DMS53 treated with DMSO at 0.1 percent for 48 hours (cell line): ENCODE measurements around the gene VOPP1.
"Not testable (repeated sequence)": the region's sequence is repeated elsewhere in the genome, so short reads cannot be mapped to it uniquely, and the experiment has no call there.

Experiments used
- DNase-seq: peaks from one replicate; lab custom pipeline; 2025; ENCODE audit not compliant: unreplicated experiment; lab: John Stamatoyannopoulos, UW

VOPP1 gene

DNA sequence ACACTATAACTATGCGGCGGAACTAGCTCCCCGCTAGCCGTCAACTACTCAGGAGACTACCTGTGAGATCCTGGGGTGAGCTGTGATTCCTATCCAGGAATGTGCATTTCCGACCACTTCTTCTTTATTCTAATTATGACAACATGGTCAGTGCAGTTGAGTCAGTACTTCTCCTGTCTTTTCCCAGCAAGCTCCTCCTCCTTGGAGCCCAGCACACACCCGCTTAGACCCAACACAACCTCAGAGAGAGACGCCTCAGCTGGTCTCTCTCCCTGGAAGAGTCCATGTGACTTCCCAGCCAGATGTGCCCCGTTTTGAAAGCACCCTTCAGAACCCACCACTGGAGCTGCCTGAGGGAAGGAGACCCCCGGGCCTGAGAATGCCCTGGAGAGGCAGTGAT, 100.7 kb downstream of the VOPP1 start:
- not testable (repeated sequence) for DNase-seq

DNA sequence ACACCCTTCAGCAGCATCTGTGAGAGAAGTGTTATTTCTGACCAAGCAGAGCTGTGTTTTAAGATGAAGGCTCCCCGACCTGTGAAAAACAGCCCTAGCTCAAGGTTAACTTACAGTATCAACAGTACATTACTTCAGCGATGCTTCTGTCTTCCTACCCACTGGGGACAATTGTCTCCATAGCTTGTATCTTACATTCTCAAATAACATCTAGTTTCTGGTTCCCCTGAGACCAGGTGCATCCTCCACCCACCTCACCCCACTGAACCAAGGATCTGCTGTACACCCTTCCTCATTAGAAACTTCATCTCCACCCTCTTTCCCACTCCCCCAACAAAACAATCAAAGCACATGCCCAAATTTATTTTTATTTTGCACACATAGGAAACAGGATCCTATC, 102.0 kb downstream of the VOPP1 start:
- DNase-seq, result no peak

DNA sequence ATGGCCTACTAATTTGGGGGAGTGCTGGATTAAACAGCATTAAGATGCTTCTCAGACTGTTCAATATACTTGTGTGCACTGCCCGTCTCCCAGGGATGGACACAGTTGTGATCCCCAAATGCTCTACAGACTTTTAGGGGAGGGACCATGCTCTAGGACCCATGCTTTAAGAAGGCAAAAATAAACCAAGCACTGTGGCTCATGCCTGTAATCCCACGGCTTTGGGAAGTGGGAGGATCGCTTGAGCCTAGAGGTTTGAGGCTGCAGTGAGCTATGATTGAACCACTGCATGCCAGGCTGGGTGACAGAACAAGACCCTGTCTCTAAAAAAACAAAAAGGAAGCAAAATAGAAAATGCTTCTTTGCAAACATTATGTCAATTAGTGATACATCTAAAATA, 102.6 kb downstream of the VOPP1 start:
- DNase-seq, result no peak

DNA sequence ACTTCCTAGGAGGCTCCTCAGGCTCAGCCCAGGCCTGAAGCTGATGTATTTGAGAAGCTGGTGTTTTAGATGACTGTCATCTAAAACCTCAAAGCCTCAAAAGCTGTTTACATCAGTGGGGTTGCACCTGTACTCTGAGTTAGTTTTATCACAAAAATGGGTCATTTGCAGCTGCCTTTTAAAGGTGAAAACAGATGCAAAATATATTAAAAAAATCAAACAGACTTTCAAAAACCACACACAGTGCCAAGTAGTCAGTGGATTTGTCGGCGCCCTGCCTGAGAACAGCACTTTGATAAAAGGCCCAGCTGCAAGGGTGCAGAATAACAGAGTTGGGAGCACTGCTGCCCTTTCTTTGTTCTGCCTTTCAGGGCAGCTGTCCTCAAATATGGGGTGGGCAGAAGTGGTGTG, 103.0 kb downstream of the VOPP1 start:
- DNase-seq, result no peak

DNA sequence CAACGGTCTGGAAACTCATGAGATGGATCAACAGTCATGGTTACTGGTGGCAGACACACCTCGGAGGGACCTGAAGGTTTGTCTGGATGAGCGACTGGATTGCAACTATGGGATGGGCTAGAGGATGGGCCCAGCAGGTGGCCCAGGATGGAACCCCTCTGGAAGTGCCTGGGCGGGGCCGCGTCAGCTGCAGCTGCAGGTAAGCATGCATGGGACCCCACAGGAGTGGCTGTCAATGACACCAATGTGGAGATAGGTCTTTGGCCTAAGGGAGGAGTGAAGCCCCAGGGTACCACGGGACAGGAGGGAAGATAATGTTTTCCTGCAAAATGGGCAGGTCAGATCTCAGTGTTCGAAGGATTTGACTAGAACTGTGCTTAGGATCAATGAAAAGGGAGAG, 103.8 kb downstream of the VOPP1 start:
- DNase-seq, result no peak

DNA sequence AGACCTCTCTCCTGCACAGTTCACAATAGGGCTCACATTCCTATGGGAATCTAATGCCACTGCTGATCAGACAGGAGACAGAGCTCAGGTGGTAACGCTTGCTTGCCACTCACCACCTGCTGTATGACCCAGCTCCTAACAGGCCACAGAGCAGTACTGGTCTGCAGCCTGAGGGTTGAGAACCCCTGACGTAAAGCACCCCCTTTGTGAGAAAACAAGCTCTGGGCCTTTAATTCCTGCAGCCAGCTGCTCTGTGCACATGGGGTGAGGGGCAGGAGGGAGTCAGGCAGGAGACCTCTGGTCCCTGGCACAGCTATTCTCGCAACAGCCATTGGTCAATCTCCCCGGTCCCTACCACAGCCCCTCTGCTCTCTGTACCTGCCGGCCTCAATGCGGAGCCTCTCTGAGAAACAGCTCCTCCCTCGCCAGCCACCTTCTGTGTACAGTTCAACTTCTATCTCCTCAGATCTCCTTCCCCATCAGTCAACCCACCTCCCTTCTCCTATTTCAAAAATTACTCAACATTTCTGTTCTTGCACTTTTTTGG, 105.2 kb downstream of the VOPP1 start:
- no peak for DNase-seq

DNA sequence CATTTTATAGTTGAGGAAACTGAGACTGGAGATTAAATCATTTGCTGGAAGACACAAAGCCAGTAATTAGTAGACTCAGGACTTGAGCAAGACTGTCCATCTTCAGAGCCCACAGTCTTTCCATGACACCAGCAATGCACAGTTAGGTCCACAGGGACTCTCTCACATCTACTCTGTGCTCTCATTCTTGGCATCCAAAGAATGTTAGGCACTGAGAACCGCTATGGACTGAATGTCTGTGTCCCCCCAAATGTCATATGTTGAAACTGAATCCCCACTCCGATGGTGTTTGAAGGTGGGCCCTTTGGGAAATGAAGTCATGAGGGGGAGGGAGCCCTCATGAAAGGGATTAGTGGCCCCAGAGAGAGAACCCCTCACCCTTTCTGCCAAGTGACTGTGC, 106.6 kb downstream of the VOPP1 start:
- DNase-seq, result no peak

DNA sequence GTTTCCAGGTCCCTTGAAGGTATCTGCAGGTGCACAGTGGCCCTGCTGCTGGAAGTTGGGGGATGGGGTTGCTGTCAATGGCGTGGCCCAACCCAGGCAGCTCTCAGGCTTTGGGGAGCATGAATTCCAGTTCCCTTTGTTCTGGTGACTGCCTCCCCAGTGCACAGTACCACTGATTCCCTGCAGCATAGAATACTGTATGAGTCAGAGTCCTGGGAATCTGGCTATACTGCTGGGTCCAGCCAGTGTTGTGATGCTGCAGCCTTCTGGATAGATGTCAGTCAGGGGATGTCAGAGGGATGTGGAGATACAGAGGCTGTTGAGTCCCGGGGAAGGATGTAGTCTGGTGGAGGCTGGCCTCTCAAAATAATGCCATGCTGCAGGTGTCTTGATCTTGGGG, 107.9 kb downstream of the VOPP1 start:
- DNase-seq, result no peak

DNA sequence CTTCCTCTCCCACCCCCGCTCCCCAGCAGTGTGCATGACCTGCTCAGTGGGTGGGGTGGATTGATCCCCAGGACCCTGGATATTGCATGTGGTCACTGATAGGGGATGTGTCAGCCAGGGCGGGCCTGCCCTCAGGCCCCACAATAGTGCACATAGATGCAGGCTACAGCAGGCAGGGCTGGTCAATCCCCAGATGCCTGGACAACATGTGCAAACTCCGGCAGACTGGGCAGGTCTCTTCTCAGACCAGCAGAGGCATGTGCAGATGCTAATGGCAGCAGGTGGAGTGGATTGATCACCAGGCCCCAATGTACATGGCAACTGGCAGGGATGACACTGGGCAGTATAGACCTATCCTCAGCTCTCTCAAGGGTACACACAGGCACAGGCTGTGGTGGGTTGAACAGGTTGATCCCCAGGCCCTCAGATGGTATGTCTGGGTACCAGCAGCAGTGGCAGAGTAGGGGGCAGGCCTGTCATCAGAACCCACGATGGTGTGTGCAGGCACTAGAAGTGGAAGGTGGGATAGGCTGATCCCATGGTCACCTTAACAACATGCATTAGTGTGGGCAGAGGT, 108.5 kb downstream of the VOPP1 start:
- no peak for DNase-seq

DNA sequence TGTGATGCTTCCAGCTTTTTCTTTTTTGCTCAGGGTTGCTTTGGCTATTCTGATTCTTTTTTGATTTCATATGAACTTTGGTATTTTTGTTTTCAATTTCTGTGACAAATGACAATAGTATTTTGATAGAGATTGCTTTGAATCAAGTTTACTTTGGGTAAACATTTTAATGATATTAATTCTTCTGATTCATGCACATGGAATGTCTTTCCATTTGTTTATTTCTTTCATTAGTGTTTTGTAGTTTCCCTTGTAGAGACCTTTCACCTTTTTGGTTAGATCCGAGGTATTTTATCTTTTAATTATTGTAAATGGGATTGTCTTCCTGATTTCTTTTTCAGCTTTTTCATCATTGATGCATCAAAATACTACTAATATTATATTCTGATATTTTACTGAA, 114.0 kb downstream of the VOPP1 start:
- no peak for DNase-seq

DNA sequence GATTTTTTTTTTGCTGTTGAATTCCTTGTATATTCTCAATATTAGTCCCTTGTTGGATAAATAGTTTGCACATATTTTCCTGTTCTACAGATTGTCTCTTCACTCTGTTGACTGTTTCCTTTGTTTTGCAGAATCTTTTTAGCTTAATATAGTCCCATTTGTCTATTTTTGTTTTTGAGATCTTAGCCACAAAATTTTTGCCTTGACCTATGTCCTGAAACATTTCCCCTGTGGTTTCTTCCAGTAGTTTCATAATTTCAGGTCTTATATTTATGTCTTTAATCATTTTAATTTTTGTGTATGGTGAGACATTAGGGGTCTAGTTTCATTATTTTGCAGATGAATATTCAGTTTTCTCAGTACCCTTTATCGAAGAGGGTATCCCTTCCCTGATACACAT, 114.5 kb downstream of the VOPP1 start:
- DNase-seq, result no peak

DNA sequence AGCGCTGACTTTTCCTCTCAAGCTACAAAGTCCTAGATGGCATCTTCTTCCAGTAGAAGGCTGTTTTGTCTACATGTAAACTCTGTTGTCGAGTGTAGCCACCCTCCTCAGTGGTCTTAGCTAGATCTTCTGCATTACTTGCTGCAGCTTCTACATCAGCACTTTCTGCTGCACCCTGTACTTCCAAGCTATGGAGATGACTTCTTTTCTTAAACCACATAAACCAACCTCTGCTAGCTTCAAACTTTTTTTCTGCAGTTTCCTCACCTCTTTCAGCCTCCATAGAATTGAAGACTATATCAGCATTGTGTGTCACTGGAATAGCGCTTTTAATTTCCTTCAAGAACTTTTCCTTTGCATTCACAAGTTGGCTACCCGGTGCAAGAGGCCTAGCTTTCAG, 119.3 kb downstream of the VOPP1 start:
- DNase-seq, result no peak

DNA sequence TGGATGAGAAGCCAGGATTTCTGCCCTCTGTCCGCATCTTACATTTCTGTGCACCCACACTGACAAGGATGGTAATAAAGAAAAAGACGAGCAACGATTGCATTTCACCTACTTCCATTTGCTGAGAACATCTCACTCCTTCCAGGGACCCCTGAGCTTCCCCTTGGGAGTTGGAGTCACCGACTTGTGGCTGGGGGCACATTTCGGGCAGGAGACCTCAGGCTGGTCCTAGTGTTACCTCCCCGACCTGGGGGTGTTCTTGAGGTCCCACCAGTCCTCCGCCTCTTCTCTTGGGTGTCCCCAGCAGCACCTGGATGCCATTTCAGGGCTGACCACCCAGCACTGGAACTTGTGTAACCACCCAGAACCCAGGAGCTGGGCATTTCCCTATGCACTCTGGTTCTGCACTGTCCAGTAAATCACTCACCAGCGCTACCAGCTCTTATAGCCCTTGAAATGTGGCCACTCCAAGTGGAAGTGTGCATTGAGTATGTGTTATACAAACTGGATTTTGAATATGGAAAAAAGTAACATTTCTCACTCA, 122.2 kb downstream of the VOPP1 start:
- no peak for DNase-seq

DNA sequence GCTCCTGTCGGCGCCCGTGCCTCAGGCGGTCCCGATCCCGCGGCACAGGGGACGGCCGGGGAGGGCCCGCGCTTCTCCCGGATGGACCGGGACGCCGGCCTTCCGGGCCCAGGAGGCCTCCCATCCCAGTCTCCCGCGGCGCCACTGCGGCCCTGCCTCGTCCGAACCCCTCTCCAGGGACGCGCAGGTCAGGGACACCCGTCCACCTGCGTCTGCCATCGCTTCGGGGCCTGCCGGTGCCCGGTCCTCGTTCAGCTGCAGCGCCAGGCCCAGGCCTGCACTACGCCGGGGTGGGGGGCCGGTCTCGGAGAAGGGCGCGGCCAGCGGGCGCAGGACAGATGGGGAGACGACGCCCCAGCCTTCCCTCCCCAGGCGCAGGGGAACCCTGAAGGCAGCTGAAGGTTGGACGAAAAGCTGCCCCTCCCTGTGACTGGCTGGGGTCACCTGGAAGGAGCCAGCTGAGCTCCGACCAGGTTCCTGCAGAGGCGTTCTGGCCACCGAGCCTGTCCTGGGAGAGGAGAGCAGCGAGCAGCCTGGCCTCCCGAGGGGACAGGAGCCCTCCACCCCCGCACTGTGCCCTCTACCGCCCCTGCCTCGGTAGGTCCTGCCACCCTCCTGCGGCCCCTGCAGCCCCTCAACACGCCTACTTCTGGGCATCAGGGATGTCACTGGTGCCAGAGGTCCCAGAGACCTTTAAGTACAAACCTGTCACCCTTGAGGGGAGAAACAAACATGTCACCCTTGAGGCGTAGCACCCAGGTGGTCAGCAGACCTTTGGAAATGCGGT, 122.9 kb downstream of the VOPP1 start:
- no peak for DNase-seq

DNA sequence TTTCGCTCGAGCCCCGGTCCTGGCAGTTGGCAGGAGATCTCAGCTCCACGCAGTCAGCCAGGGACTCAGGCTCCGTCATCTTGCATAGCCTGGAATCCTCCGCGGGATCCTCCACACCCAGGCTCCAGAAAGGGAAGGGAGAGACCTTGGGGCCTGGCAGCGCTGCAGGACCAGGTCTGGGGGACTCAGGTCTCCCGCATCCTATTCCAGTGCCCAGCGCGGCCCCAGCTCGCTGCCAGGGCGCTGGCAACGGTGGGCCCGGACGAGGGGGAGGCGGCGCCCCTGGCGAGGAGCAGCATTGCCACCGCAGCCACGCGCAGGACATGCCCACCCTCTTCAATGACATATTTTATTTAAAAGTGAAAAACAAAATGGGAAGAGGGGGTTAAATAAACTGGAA, 123.8 kb downstream of the VOPP1 start:
- no peak for DNase-seq

DNA sequence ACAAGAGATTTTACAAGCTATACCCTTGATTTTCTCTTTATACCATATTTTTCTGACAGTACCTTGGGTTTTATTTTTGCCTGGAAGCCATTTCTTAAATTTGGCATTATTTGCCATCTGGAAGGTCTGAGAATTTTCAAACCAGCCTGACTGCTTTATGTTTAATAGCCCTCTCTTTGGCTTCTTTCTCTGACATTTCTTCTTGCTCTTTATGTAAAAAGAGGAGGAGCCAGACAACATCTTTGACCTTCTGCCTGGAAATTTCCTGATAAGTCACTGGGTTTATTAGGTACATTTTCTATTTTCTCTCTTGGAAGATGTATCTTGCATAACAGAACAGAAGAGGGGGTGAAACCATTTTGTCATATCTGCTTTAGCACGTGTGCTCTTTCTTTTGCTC, 127.5 kb downstream of the VOPP1 start:
- DNase-seq, result no peak

DNA sequence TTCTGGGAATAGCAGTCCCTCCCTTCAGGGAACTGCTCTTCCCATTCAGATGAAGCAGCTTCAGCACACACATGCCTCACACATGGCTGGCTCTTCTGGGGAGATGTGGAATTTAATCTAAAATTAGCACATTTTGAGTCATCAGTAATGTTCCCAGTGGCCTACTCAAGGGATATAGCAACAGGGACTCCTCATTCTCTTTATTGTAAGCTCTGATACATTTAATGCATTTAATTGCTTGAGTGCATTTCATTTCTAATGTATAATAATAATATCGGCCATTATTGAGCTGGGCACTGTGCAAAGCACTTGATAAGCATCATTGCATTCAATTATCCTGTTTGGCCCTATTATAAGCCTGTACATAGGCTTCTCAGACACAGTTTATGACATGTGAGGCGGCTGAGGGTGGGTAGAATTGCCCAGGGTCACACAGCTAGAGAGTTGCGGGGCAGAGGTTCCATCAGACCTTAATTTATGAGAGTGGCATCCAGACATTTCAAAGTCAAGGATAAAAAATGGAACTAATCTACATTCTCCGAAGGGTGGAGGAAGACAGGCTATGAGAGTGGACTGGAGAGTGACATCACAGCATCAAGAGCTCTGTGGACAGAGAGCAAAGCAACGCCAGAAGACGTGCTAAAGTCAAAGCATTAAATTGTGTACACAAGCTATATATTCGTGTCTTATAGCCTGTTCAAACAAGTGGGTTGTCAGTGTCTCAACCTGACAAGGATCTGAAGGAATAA, 130.4 kb downstream of the VOPP1 start:
- no peak for DNase-seq

DNA sequence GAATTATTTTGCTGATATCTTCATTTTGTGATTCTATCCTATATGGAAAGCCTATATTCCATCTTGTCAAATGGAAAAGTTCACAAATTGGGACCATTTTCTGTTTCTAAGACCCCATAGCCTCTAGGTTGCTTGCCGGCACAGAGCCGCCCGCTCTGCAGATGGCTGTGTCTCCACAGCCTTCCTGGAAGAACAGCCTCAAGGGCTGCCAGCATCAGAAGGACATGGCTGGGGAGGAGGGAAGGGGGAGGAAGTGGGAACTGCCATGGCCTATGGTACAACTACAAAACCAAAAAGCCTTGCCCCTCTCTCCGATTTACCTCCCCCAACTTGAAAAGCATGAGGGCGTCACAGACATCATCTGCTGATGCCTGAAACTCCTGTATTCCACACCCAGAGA, 131.3 kb downstream of the VOPP1 start:
- DNase-seq, result no peak

DNA sequence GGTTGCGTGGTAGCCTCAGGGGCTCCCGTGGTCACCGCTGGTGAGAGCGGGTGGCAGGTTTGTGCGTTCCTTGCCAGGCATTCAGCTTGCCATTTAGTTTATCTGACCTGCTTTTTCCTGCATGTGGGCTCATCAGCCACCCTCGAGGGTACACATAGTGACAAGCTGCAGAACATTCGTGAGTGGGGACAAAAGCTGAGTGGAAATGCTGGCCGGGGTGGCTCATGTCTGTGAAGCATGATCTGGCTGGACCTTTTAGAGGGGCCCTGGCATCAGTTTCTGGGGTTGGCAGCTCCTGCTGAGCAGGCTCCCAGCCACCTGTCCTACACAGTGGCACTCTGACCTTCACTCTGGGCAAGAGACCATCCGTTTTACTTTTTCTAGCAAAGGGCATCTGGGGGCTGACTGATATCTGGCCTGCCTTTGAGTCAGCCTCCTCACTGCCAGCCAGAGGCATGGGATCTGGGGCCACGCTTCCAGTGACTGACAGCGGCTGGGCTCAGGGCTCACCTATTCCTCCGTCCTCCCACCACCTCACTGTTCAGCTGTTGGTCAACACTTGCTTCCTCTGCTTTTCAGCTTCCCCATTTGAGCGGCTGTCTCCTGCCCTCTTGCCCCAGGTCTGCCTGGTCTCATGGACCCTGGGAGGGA, 132.1 kb downstream of the VOPP1 start:
- no peak for DNase-seq

DNA sequence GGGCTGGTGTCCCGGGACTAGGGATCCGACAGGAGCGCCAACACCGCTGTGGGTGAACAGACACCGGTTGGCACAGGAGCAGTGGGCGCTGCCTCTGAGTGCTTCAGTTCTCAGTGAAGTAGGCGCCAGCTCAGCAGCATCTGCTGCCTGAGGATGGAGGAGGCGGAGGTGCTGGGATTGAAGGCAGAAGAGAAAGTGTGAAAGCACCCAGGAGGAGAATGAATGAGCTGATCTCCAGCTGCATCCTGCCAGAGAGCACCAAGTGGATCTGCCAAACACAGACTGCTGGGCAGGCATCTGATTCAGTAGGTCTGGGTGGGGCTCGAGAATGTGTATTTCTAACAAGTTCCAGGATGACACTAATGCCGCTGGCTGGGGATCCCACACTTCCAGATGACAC, 132.7 kb downstream of the VOPP1 start:
- peak; percentile 32 for DNase-seq
